CD4-positive, CD25-positive, alpha-beta regulatory T cell (primary cell): ENCODE results near the gene URB2. TPM values are rescaled to one million over a fixed set of nuclear protein-coding genes. Genes with fewer than 3 reads are reported as not detected.

ENCODE experiments used
- ATAC-seq, 2 donors: fragments of 150-1000 bp; cut with Tn5 transposase; one replicate each; pipeline ENCODE4 v1.10.0; 2021; ENCODE audit warnings: low read depth in 2 of 2, moderate number of reproducible peaks in 2 of 2, moderate library complexity in 1 of 2
- DNase-seq, 3 donors: peaks; one replicate each; pipeline versions ENCODE4 v3.0.0 to v3.0.0-alpha.2; 2012 to 2022; ENCODE audit warnings: mixed read lengths in 1 of 3
- H3K27ac ChIP-seq: one replicate; pipeline ENCODE4 v1.7.0; 2013; ENCODE audit warnings: mild to moderate bottlenecking, low read length; ENCODE audit not compliant: insufficient read depth, poor library complexity, severe bottlenecking
- H3K27me3 ChIP-seq: one replicate; pipeline ENCODE4 v1.7.0; 2013; ENCODE audit warnings: low read length; ENCODE audit not compliant: control insufficient read depth, insufficient read depth
- H3K36me3 ChIP-seq: one replicate; pipeline ENCODE4 v1.7.0; 2013; ENCODE audit warnings: mild to moderate bottlenecking, low read length, moderate library complexity; ENCODE audit not compliant: control insufficient read depth, insufficient read depth
- H3K4me1 ChIP-seq: 2 replicates; pipeline ENCODE4 v1.7.0; 2013; ENCODE audit warnings: mild to moderate bottlenecking, low read length; ENCODE audit not compliant: insufficient read depth, control insufficient read depth, poor library complexity, severe bottlenecking
- H3K4me3 ChIP-seq: one replicate; pipeline ENCODE4 v1.7.0; 2013; ENCODE audit warnings: low read depth, mild to moderate bottlenecking, low read length, moderate library complexity
- H3K9me3 ChIP-seq, 2 experiments: 1 replicate in 1 of 2; 2 replicates in 1 of 2; pipeline ENCODE4 v1.7.0; 2013; ENCODE audit warnings: low read length in 2 of 2, mild to moderate bottlenecking in 1 of 2, moderate library complexity in 1 of 2; ENCODE audit not compliant: control insufficient read depth in 2 of 2
- H3K27ac Mint-ChIP-seq, 3 donors: one replicate each; pipeline ENCODE4 v1.8.0; 2020 to 2022; ENCODE audit warnings: mild to moderate bottlenecking in 3 of 3, mixed read lengths in 3 of 3, moderate library complexity in 2 of 3
- H3K27me3 Mint-ChIP-seq: one replicate; pipeline ENCODE4 v1.8.0; 2022; ENCODE audit warnings: mild to moderate bottlenecking, mixed read lengths
- H3K36me3 Mint-ChIP-seq: one replicate; pipeline ENCODE4 v1.8.0; 2020; ENCODE audit warnings: mixed read lengths
- H3K4me1 Mint-ChIP-seq, 4 donors: one replicate each; pipeline ENCODE4 v1.8.0; 2020 to 2022; ENCODE audit warnings: mixed read lengths in 4 of 4, mild to moderate bottlenecking in 1 of 4
- H3K4me3 Mint-ChIP-seq, 4 donors: one replicate each; pipeline ENCODE4 v1.8.0; 2020 to 2022; ENCODE audit warnings: mild to moderate bottlenecking in 4 of 4, mixed read lengths in 4 of 4, moderate library complexity in 3 of 4
- H3K9me3 Mint-ChIP-seq, 7 donors: one replicate each; pipeline ENCODE4 v1.8.0; 2020 to 2022; ENCODE audit warnings: mixed read lengths in 7 of 7, mild to moderate bottlenecking in 3 of 7, moderate library complexity in 2 of 7
- polyA plus RNA-seq, 4 donors: library from polyadenylated mRNA; unstranded; fragments of 300-500 nt; fragmentation: Illumina TruSeq; gene quantifications; one replicate each; pipeline ENCODE4 v1.2.3, GENCODE V29; 2021
- total RNA-seq: library from RNA; stranded (reverse); gene quantifications from one replicate; pipeline ENCODE4 v1.2.3, GENCODE V29; 2022

Gene URB2
- total and polyA plus RNA-seq, 5 donors from 2014 or later = 2.9 to 10.4 (median 6.5) TPM

DNA sequence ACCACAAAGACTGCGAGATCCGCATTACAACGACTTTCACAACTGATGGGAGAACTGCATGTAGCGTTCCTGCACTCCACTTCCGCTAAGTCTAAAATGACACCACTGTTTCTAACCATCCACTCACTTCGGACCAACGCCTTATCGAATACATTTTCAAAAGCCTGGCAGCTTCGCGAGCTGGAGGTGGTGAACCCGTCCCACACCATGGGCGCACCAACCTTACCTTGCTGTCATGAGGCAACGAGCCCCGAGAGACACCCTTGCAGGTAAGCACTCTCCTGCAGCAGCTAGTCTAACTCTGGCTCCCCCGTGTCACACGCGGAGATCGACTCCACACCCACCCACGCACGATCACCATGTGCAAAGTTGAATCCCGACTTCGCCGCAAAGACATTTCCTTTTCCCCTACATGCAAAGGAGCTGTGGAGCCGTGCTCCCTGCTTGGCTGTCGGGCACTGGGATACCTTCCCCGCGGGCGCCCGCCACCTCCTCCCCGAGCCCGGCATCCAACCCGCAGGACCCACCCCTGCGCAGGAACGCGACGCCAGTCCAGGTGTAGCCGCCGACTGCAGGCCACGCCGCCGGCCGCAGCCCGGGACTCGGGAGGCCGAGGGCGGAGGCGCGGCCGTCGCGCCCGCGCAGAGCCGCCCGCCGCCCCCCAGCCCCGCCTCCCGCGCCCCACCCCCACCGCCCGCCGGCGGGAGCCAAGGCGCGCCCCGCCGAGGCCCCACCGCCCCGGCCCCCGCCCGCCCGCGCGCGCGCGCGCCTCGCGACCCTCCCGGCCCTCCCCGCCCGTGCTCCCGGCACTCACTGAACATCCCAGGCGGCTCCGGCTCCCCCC is 754 bp upstream of the URB2 start:
- ATAC-seq (peak; percentile 6 to 10), DNase-seq (peak in 2 of 3 donors; percentile 42 to 61)
- H3K27ac Mint-ChIP-seq = peak overlapping the region; percentile 82 to 95 (median 90)
- peaks cover 39% of the 10 kb centered on the region for H3K4me1 ChIP-seq
- H3K4me3 Mint-ChIP-seq = peak overlapping the region; percentile 91 to 99 (median 95)
- peak overlapping the region; percentile 94 for H3K4me3 ChIP-seq
- peaks cover 0 to 1% (median 0%) of the 10 kb centered on the region in 7 donors for H3K9me3 Mint-ChIP-seq
- peak overlapping the region; percentile 82 for H3K27ac ChIP-seq
- peaks cover 40 to 70% (median 60%) of the 10 kb centered on the region in 4 donors for H3K4me1 Mint-ChIP-seq
- H3K36me3 ChIP-seq = no peaks in the 10 kb centered on the region
- no peaks in the 10 kb centered on the region for H3K27me3 Mint-ChIP-seq
- peaks cover 13% of the 10 kb centered on the region for H3K36me3 Mint-ChIP-seq
- no peaks in the 10 kb centered on the region for H3K9me3 ChIP-seq
- H3K27me3 ChIP-seq = no peaks in the 10 kb centered on the region

DNA sequence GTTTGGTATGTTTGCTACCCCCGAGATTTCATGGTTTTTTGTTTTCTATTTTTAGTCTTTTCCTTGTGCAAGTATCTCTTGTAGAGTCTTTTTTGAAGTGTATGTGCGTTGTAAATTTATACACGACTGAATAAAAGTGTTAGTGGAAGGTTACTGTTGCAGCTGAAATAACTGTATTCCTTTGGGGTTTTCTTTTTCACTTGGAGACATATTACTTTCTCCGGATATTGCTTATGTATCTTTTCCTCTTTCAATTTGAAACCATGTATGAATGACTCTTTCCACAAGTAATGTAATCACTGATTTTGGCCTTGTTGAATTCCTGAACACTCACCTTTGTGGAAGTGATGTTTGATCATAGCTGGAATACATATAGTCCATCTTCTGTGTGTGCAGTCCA is 956 bp downstream of the URB2 start:
- H3K27me3 ChIP-seq = no peaks in the 10 kb centered on the region
- Mint-ChIP-seq H3K4me1 (peaks cover 38 to 68% (median 55%) of the 10 kb centered on the region in 4 donors), H3K9me3 (peaks cover 0 to 1% (median 0%) of the 10 kb centered on the region in 7 donors), H3K27me3 (no peaks in the 10 kb centered on the region), H3K27ac (peak overlapping the region; percentile 48 to 98 (median 94)), H3K36me3 (peaks cover 13% of the 10 kb centered on the region), H3K4me3 (peak overlapping the region; percentile 98 to 100 (median 100))
- H3K36me3 ChIP-seq = no peaks in the 10 kb centered on the region
- H3K27ac ChIP-seq = peak overlapping the region; percentile 82
- ATAC-seq (no peak), DNase-seq (no peak)
- H3K4me3 ChIP-seq = peak overlapping the region; percentile 86
- H3K9me3 ChIP-seq = no peaks in the 10 kb centered on the region
- H3K4me1 ChIP-seq = peaks cover 39% of the 10 kb centered on the region

DNA sequence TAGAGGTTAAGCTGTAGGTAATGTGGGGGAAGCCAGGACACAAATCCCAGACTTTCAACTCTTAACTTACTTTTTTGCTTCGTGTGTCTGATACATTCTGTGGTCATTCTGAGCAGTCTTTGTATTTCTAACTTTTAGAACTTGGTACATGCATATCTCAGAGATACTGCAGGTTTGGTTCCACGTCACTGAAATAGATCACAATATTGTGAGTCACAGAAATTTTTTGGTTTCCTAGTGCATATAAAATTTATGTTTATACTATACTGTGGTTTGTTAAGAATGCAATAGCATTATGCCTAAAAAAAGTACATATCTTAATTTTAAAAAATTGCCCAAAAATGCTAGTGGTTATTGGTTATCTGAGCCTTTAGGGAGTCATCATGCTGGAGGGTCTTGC is 3.2 kb downstream of the URB2 start:
- no peak for ATAC-seq
- H3K9me3 Mint-ChIP-seq = peaks cover 0 to 1% (median 0%) of the 10 kb centered on the region in 7 donors
- H3K27ac Mint-ChIP-seq = no peak overlapping the region
- H3K4me1 ChIP-seq = peaks cover 27% of the 10 kb centered on the region
- H3K9me3 ChIP-seq = no peaks in the 10 kb centered on the region
- no peak for DNase-seq
- peak overlapping the region in 1 of 4 donors; percentile 33 for H3K4me3 Mint-ChIP-seq
- H3K27ac ChIP-seq = no peak overlapping the region
- peaks cover 20% of the 10 kb centered on the region for H3K36me3 Mint-ChIP-seq
- H3K27me3 Mint-ChIP-seq = no peaks in the 10 kb centered on the region
- no peak overlapping the region for H3K4me3 ChIP-seq
- no peaks in the 10 kb centered on the region for H3K27me3 ChIP-seq
- peaks cover 9% of the 10 kb centered on the region for H3K36me3 ChIP-seq
- H3K4me1 Mint-ChIP-seq = peaks cover 33 to 49% (median 46%) of the 10 kb centered on the region in 4 donors

DNA sequence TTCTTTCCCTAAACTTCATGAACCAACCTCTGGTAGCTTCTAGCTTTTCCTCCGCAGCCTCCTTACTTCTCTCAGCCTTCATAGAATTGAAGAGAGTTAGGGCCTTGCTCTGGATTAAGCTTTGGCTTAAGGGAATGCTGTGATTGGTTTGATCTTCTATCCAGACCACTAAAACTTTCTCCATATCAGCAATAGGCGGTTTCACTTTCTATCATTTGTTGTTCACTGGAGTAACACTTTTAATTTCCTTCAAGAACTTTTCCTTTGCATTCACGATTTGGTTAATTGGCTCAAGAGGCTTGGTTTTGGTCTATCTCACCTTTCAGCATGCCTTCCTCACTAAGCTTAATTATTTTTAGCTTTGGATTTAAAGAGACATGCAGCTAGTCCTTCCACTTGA is 5.1 kb downstream of the URB2 start:
- Mint-ChIP-seq H3K4me3 (no peak overlapping the region), H3K27me3 (no peaks in the 10 kb centered on the region), H3K27ac (no peak overlapping the region), H3K4me1 (peaks cover 27 to 42% (median 38%) of the 10 kb centered on the region in 4 donors), H3K9me3 (peaks cover 0 to 1% (median 0%) of the 10 kb centered on the region in 7 donors), H3K36me3 (peaks cover 28% of the 10 kb centered on the region)
- Histone ChIP-seq H3K27me3 (no peaks in the 10 kb centered on the region), H3K27ac (no peak overlapping the region), H3K9me3 (no peaks in the 10 kb centered on the region), H3K36me3 (peaks cover 25% of the 10 kb centered on the region), H3K4me3 (no peak overlapping the region), H3K4me1 (peaks cover 16% of the 10 kb centered on the region)
- no peak for ATAC-seq
- no peak for DNase-seq

DNA sequence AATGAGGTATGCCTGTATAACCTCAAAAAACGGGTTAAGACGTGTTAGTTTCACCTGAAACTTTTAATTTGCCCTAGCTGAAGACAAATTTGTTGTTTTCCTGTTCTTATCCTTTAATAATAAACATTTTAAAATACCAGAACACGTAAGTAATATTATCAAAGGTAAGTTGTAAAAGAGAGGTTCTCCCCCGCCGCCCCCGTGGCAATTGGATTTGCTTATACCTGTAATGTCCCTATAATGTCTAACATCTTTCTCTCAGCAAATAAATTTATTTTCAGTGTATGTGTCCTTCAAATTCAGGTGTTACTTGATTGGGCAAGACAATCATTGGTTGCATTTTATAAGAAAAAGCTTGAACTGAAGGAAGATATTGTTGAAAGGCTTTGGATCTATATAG is 5.9 kb downstream of the URB2 start:
- DNase-seq (no peak), ATAC-seq (no peak)
- peak overlapping the region in 1 of 4 donors; percentile 62 for H3K4me3 Mint-ChIP-seq
- H3K27ac ChIP-seq = no peak overlapping the region
- H3K36me3 Mint-ChIP-seq = peaks cover 32% of the 10 kb centered on the region
- peaks cover 32% of the 10 kb centered on the region for H3K36me3 ChIP-seq
- peaks cover 9% of the 10 kb centered on the region for H3K4me1 ChIP-seq
- H3K4me1 Mint-ChIP-seq = peaks cover 23 to 37% (median 32%) of the 10 kb centered on the region in 4 donors
- H3K27me3 ChIP-seq = no peaks in the 10 kb centered on the region
- no peak overlapping the region for H3K4me3 ChIP-seq
- no peaks in the 10 kb centered on the region for H3K27me3 Mint-ChIP-seq
- no peaks in the 10 kb centered on the region for H3K9me3 ChIP-seq
- no peaks in the 10 kb centered on the region for H3K9me3 Mint-ChIP-seq
- no peak overlapping the region for H3K27ac Mint-ChIP-seq

DNA sequence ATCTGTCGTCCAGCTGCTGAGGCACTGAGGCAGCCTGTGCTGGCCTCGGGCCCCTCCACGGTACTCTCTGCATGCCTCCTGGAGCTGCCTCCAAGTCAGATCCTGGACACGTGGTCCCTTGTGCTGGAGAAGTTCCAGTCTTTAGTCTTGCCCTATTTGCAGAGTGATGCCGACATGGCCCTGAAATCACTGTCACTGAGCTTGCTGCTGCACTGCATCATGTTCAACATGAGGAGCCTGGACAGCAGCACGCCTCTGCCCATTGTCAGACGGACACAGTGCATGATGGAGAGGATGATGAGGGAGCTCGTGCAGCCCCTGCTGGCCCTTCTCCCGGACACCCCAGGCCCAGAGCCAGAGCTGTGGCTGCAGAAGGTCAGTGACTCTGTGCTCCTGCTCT is 10.0 kb downstream of the URB2 start:
- no peaks in the 10 kb centered on the region for H3K4me1 ChIP-seq
- H3K4me1 Mint-ChIP-seq = peaks cover 9 to 20% (median 16%) of the 10 kb centered on the region in 4 donors
- H3K4me3 ChIP-seq = no peak overlapping the region
- no peaks in the 10 kb centered on the region for H3K9me3 ChIP-seq
- no peaks in the 10 kb centered on the region for H3K27me3 ChIP-seq
- H3K4me3 Mint-ChIP-seq = no peak overlapping the region
- no peak overlapping the region for H3K27ac ChIP-seq
- ATAC-seq (no peak), DNase-seq (no peak)
- no peak overlapping the region for H3K27ac Mint-ChIP-seq
- no peaks in the 10 kb centered on the region for H3K27me3 Mint-ChIP-seq
- no peaks in the 10 kb centered on the region for H3K9me3 Mint-ChIP-seq
- H3K36me3 Mint-ChIP-seq = peaks cover 32% of the 10 kb centered on the region
- H3K36me3 ChIP-seq = peaks cover 49% of the 10 kb centered on the region

DNA sequence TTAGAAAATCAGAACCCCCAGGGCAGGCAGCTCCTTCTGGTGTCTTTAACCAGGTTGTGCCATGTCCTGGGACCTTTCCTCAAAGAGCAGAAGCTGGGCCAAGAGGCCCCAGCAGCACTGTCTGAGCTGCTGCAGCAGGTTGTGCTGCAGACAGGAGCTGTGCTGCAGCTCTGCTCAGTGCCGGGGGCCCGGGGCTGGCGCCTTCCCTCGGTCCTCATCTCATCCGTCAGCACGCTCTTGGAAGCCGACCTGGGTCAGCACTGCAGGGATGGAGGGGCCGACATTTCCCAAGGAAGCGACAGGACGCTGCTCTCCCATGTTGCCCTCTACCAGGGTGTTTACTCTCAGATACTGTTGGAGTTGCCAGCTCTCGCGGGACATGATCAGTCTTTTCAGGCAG is 11.7 kb downstream of the URB2 start:
- no peak overlapping the region for H3K27ac ChIP-seq
- Mint-ChIP-seq H3K4me3 (no peak overlapping the region), H3K27me3 (no peaks in the 10 kb centered on the region), H3K9me3 (no peaks in the 10 kb centered on the region), H3K36me3 (peaks cover 32% of the 10 kb centered on the region), H3K4me1 (peaks cover 0 to 14% (median 8%) of the 10 kb centered on the region in 4 donors), H3K27ac (no peak overlapping the region)
- no peaks in the 10 kb centered on the region for H3K4me1 ChIP-seq
- peaks cover 45% of the 10 kb centered on the region for H3K36me3 ChIP-seq
- H3K9me3 ChIP-seq = no peaks in the 10 kb centered on the region
- H3K4me3 ChIP-seq = no peak overlapping the region
- no peak for DNase-seq
- ATAC-seq = no peak
- H3K27me3 ChIP-seq = no peaks in the 10 kb centered on the region
